G401.6 (cell line): Measurements from ENCODE around the gene TSPY4.
"Not testable (repeated sequence)": the region's sequence is repeated elsewhere in the genome, so short reads cannot be mapped to it uniquely, and the experiment has no call there.

Experiments
- FAIRE-seq: peaks from 2 replicates; lab custom pipeline; 2012; peaks lifted over from hg19 to GRCh38; lab: Jason Lieb, UNC

Gene TSPY4, protein sequence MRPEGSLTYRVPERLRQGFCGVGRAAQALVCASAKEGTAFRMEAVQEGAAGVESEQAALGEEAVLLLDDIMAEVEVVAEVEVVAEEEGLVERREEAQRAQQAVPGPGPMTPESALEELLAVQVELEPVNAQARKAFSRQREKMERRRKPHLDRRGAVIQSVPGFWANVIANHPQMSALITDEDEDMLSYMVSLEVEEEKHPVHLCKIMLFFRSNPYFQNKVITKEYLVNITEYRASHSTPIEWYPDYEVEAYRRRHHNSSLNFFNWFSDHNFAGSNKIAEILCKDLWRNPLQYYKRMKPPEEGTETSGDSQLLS

DNA sequence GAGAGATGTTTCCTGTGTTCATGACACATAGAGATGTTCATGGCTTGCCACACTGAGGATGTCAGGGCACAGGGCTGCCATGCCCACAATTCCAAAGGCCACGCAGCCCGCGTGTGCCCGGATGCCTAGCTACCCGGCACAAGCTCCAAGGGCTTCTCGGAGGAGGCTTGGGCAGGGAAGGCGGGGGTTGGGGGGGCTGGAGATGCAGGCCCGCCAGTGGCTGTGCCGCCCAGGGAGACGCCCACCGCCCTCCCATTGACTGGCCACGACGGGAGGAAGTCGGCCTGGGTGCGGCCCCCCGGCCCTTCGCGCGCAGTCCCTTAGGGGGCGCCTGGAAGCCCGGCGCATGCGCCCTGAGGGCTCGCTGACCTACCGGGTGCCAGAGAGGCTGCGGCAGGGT lies at the start of gene TSPY4:
TSPY4 (plus strand) TSS at position 301 of the 400 bp plus-strand sequence; CDS start at position 347, 46 bp downstream.
- FAIRE-seq: not testable (repeated sequence)

DNA sequence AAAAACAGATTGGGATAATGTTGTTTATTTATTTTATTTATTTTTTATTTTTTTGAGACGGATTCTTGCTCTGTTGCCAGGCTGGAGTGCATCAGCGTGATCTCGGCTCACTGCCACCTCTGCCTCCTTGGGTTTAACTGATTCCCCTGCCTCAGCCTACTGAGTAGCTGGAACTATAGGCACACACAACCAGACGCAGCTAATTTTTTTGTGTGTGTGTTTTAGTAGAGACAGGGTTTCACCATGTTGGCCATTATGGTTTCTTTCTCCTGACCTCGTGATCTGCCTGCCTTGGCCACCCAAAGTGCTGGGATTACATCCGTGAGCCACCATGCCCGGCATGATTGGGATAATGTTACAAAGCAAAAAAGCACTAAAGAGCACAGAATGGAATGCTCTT lies 16.3 kb upstream of the TSPY4 start:
- FAIRE-seq: no peak

GRCh38 chrY:9357497-9357896 lies 20.2 kb downstream of the TSPY4 start, which contains the start of gene TSPY8:
Gene TSPY8, plus strand, starts transcription at chrY:9357797. Its CDS starts 46 bp downstream, at chrY:9357843.
- not testable (repeated sequence) for FAIRE-seq
